GM19099 (cell line): ENCODE measurements around the gene TAS1R3.

Source experiments
- POLR2A ChIP-seq: IDR thresholded peaks from 3 replicates; pipeline ENCODE4 v1.6.1; 2011; ENCODE audit warnings: low read depth; ENCODE audit not compliant: insufficient read length; ENCODE audit errors: extremely low read depth

TAS1R3 gene

GRCh38 chr1:1356166-1356795, 25.2 kb downstream of the TAS1R3 start:
- no peak for TF ChIP-seq POLR2A

GRCh38 chr1:1356796-1357401, 25.8 kb downstream of the TAS1R3 start:
- no peak for TF ChIP-seq POLR2A

GRCh38 chr1:1357871-1358432, 26.9 kb downstream of the TAS1R3 start:
- no peak for TF ChIP-seq POLR2A

GRCh38 chr1:1358433-1359271, 27.6 kb downstream of the TAS1R3 start, which contains the start of gene MXRA8:
TSS of gene MXRA8 (minus strand) at chr1:1358555. CDS start at chr1:1358504, 51 bp downstream.
- no peak for TF ChIP-seq POLR2A

- no peak for TF ChIP-seq POLR2A
These were observed 28.2 kb downstream of the TAS1R3 start for GRCh38 chr1:1359308-1359663.

- no peak for TF ChIP-seq POLR2A
These were observed 28.8 kb downstream of the TAS1R3 start for GRCh38 chr1:1359664-1360468.

GRCh38 chr1:1360506-1361169, 29.6 kb downstream of the TAS1R3 start:
- TF ChIP-seq POLR2A, result no peak

- no peak for TF ChIP-seq POLR2A
These were observed 30.3 kb downstream of the TAS1R3 start for GRCh38 chr1:1361233-1361981.

GRCh38 chr1:1361982-1362423, 30.9 kb downstream of the TAS1R3 start:
- TF ChIP-seq POLR2A, result no peak

GRCh38 chr1:1364266-1364665, 33.2 kb downstream of the TAS1R3 start:
- TF ChIP-seq POLR2A, result no peak

- no peak for TF ChIP-seq POLR2A
These were observed 35.0 kb downstream of the TAS1R3 start for GRCh38 chr1:1365875-1366698.

GRCh38 chr1:1366699-1367066, 35.6 kb downstream of the TAS1R3 start:
- no peak for TF ChIP-seq POLR2A

GRCh38 chr1:1367315-1367714, 36.2 kb downstream of the TAS1R3 start:
- TF ChIP-seq POLR2A, result no peak

GRCh38 chr1:1370771-1371300, 39.8 kb downstream of the TAS1R3 start:
- no peak for TF ChIP-seq POLR2A
